Measurements from ENCODE around the gene SESN3.
"Not testable (repeated sequence)": the region's sequence is repeated elsewhere in the genome, so short reads cannot be mapped to it uniquely, and the experiment has no call there.

The SESN3 gene

DNA sequence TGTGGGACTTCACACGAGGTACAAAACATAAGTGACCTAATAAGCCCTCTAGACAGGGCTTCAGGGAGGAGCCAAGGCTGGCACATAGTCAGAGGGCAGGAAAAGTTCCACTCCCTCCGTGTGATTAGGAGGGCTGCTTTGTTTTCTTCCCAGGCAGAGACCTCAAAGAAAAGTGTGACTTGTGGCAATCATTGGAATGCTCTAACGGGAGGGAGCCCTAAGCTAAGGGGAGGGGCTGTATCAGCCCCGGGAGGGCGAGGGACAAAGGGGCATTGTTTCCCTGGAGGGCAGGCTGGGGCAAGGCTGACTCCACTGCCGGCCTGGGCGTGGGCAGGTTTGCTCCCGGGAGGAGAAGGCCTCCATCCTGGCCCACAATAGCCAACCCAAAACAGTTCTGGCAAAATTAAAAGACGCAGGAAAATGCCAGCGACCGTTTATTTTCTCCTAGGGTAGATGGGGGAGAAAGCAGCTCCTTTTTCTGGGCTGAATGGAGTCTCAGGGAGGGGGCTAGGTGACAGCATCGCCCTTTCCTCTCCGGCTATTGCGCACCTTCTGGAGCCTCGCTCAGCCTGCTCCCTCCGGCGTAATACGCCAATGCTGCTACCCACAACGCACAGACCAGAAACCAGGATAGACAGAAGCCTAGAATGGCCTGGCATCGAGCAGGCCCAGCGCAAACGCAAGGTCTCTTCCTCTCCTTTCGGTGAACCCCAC is 81.2 kb downstream of the SESN3 start:
- no peak for DNase-seq

DNA sequence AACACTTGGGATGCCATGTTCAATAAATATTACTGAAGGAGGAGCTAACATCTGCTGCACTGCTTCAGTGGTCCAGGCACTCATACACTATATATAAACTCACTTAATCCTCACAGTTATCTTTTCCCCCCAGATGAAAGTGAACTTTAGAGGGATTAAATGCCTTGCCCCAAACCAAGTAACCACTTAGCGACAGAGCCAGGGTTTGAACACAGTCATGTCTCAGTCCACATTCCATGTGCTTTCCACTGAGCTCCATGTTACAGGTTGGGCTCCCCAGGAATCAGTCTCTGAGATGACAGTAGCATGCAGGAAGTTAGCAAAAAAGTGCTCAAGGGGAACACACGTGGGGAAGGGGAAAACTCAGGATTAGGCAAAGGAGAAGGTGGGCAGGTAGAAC is 82.1 kb downstream of the SESN3 start:
- no peak for DNase-seq

DNA sequence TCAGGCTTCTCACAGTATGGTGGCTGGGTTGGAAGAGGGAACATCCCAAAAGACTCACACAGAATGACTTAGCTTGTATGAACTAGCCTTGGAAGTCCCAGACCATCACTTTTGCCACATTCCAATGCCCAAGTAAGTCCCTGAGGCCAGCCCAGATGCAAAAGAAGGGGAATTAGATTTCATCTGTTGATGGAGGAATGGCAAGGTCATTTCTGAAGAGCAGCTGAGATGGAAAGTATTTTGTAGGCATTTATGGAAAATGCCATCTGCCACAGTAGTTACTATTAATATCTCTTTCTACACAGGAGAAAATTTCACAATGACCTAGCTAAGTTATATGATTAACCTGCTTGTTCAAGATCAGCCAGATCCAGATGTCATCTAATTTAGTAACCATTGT is 82.6 kb downstream of the SESN3 start:
- no peak for DNase-seq

DNA sequence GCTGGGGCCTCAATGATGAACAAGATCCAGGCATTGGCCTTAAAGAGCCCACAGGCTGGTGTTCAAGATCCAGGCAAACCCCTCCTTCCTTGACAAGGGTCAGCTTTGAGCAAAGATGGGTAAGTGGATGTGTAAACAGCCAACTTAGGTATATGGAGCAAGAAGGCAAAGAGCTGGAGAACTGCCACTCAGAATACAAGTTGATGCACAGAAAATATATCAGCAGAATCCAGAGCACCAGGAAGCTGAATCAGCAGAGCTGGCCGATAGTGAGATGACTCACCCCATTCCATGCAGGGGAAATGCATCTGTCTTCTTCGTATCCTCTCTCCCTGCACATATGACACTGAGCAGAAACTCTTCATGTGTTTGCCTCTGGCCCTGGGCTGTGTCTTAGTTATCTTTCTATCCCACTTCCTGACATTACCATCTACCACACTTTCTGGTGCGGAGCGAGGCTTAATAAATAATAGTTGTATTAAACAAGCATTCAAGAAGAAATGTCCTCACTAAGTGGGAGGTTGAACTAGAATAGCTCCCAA is 83.6 kb downstream of the SESN3 start:
- DNase-seq: peak; percentile 40

DNA sequence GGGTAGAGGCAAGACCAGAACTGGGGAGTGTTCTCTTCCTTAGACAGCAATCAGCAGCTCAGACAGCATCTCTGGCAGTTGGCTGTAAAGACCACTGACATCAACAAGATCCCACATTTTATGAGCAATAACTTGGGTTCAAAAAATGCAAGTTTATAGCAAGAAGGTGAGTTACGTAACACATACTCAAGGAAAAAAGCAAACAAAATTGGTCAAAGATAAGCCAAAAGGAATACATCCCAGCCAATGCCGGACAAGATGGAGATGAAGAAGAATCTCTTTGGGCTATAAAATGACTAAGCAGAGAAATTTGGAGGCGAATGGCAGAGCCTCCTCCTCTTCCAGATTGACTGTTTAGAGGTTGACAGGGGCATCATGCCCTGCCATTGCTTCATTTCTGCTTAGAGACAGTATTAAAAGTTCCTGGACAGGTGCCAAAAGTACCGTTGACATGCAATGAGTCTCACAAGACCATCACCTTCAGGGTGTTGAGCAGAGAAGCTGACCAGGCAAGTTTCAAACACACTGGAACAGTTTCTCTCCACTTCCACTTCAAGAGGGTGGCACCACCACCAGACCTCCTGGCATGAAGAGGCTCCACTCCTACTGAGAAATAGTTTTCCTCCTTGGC is 85.5 kb downstream of the SESN3 start:
- no peak for DNase-seq

DNA sequence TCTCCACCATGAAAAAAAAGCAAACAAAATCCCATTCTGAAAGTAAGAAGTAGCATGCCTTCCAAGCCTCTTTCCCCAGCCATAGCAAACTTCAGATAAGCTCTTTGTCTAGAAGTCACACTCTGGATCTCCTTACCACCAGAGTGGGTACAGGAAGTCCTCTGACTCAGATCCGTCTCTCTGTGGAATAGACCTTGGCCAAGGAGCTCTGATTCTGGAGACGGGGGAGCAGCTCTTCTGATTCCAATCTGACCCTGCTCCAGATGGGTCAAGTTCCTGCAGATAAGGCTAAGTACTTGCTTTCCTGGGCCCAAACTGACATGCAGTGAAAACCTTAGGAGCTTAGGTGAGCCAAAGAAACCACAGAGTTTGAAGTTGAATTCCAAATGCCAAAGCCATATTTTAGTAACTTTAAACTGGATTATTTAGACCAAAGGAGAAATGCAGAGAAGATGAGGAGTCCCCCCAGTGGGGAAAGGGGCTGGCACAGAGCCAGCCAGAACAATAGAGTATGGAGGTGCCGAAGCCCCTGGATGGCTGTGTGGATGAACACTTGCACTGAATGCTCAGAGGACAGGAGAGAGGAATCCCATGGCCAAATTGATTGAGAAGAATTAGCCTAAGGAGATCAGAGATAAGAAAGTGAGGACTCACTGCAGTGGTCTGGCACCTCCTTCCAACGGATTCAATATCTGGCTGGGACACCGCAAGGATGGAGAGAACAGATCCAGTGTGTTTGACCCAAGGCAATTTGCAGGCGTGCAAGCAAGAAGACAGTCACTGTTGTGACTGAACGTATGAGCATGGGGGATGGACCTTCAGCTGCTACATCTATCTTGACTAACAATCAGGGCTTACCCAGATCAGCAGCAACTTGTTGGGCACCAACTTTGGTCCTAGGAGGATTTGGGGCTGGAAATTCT is 86.4 kb downstream of the SESN3 start:
- no peak for DNase-seq

DNA sequence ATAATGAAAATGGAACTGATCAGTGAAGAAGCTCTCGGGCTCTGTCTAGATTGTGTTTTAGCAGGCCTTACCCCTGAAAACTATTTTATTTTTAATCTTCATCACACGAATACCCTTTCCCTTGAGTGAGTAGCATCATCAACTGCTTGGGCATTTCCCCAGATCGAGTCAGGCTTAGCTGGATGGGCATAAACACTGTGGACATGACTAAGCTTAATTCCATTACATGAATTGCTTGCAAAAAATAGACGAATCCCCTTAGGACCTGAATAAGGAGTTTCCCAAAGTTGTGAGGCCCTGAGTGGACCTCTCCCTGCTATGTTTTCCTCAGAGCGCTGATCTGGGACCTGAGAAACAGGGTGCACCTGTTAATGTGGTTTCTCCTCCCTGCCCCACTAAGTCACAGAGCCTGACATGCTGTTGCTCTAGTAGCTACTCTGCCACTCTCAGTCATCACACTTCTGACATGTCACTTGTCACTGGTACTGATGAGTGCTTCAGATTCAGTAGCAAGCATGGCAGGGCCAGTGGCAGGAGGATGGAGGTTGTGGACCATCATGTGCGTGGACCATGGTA is 87.8 kb downstream of the SESN3 start:
- no peak for DNase-seq

DNA sequence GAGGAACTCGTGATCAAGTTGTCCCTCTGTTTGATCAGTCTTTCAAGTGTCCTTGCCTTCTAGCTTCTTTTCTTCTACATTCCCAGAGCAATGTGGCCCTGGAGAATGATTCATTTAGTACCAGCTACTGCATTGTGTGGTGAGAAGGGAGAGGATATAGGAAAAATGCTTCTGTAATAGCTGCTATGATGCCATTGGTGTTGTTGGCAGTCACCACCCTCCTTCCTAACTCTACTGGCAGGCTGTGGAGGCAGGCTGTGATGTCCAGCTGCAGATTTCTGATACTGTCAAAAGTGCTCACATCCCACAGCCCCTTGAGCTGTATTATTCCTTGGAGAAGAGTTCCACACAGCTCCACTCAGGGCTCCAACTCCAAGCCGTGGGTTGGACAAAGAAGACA is 88.6 kb downstream of the SESN3 start:
- DNase-seq: no peak

DNA sequence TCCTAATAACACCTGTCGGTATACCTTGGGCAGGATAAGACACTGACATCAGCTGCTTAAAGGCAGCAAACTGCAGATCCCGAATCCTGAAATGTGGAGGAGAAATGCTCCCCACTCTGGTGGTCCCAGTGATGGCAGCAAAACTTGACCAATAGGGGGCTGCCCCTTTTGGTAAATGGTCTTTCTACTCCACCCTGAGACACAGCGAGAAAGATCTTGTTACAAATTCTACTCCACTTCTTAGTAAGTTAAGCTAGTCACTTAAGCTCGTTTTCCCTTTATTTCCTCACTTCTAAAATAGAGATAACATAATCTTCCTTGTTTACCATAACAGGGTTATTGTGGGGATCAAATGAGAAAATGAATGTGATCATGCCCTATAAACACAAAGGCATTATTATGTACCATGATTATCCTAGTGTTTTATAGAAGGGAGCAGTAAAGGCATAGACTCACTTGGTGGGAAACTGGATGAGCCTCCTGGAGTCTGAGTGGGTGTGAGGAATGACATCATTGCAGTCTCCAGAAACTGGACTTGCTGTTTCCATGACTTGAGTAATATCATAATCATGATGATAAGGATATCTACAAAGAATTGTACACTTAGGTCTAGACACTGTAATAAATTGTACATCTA is 90.5 kb downstream of the SESN3 start:
- no peak for DNase-seq

DNA sequence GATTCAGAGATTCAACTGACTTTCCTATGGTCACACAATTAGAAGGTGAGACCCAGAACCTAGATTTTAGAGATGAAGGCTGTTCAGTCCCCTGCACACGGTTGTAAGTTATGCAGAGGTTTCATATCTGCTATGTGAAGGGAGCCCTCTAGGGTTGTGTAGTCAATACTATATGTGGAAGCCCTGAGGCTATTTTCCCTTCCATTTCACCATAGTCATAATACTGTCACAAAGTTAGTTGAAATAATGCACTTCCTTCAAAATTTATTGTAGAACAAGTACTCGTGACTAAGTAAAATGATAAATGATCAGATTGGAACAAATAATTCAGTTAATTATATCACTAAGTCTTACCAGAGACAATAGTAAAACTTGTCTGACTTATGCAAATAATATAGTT is 92.6 kb downstream of the SESN3 start:
- no peak for DNase-seq

DNA sequence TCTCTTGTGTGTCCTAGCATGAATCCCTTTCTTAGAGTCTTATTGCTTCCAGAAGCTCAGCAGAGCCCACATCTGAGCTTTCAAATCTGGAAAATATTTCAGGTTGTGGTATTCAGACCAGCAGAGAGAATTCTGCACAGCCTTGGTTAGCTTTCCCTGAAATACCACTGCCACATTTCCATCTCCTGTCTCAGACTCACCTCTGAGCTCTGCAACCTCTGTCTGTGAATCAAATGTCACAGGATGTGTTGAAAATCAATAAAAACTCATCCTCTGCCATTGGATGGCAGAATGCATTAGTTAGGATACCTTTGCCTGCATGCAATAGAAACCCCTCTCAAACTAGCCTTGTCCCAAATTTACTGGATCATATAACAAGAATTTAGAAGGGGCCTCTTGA is 93.7 kb downstream of the SESN3 start:
- DNase-seq: no peak

DNA sequence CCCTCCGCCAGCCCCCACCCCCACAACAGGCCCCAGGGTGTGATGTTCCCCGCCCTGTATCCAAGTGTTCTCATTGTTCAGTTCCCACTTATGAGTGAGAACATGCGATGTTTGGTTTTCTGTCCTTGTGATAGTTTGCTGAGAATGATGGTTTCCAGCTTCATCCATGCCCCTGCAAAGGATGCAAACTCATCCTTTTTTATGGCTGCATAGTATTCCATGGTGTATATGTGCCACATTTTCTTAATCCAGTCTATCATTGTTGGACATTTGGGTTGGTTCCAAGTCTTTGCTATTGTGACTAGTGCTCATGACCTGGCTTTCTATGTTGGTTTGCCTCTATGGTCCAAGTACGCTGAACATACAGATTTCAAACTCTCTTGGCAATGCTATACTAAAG is 94.3 kb downstream of the SESN3 start:
- not testable (repeated sequence) for DNase-seq

DNA sequence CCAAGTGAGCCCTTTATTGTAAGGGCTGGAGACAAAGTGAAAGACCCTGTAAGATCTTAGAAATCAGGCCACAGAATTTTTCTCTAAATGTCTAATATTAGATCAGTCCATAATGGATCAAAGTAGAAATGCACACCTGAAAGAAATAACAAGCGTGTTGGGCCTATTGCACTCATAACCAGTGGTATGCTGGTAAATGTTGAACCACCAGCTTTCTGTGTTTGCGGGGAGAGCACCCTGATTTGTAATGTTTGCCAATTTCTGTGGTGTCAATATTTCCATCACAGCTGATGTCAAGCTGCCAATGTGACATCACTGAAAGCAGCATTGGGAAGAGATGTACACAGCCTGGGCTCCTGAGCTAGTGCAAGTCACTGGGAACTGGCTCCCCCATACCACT is 95.1 kb downstream of the SESN3 start:
- DNase-seq: no peak

DNA sequence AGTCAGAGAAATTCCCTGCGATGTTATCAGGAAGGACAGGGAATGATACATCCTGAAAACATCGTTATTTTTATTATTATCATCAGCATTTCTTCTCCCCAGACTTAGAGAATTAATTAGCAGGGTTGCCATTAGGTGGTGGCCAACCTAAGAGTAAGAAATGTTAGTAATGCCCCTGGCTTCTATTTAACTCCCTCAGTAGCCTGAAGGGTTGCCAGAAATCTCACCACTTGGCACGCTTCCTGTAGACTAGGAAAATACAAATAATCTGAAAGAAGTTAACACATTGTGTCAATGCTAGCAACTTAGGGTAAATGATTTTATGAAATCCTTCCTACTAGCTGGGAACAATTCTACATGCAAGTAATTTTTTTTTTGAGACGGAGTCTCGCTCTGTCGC is 95.8 kb downstream of the SESN3 start:
- no peak for DNase-seq

DNA sequence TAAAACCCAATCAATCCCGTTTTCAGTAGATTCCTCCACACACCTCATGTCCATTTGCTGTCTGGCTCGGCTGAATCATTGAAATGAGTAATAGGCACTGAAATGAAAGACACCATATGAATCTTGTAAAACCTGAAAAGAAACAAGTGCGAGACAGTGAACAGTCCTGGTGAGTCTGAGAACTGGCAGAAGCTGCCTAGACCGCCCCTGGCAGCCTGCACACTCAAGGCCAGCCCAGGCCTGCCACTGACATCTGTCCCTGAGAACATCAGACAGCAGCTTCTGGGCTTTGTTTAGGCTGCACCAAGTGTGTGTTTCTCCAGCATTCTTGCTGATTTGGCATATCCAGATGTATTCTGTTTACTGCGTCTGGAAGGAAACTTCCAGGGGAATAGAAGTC is 96.5 kb downstream of the SESN3 start:
- DNase-seq: no peak

DNA sequence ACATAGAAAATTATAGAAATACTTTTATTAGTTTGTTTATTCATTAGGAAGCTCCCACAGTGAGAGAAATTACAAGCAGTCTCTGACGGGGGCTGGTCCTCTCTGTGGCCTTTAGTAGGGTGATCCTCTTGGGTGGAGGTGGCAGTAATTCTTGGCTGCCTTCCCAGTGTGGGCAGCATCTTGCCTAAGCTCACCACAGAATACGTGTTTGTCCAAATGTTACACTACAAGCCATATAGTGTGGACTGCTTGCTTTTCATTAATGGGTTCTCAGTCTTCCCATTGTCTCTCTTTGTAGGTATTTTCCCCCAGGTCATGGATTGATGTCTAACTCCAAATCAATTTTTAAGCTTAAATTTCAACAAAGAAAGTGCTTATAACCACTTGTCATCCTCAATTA is 98.0 kb downstream of the SESN3 start:
- no peak for DNase-seq

DNA sequence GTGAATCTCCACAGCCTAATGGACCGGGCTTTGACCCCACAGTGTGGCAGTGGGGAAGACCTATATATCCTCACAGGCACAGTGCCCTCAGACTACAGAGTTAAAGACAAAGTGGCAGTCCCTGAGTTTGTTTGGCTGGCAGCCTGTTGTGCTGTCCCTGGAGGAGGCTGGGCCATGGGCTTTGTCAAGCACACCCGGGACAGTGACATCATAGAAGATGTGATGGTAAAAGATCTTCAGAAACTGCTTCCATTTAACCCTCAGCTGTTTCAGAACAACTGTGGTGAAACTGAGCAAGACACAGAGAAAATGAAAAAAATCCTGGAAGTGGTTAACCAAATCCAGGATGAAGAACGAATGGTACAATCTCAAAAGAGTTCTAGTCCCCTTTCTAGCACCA is 102.4 kb downstream of the SESN3 start:
- DNase-seq: no peak

DNA sequence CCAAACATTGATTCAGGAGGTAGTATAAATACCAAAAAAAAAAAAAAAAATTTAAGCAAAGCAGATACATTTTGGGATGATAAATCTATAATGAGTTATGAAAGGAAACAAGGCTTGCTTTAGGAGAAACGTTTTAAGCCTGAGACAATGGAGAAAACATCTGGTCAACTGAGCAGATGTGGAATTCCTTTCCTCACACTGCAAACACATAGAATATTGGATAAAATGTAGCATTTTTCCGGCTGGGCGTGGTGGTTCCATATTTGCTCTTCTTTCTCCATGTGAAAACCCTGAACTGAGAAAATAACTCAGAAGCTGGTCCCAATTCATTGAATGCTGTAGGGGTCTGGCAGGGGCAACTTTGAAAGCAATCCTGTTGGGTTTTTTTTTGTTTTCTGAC is 107.4 kb downstream of the SESN3 start:
- DNase-seq: no peak

DNA sequence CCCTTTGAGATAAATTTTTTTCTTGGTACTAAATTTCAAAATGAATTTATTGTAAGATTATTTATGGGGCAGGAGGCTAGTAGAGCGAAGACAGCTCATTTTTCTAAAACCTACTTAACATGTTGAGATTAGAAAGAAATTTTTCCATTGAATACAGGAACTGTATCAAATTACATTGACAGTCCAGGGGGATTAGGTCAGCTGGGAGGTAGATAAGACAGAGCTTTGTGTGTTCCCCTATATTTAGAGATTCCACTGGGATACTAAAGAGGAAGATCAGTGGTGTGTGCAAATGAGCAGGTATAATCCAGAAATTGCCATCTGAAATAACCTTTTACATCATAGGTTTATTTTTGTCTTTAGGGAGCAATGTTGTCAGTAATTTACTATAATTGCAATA is 109.3 kb downstream of the SESN3 start:
- DNase-seq: no peak

DNA sequence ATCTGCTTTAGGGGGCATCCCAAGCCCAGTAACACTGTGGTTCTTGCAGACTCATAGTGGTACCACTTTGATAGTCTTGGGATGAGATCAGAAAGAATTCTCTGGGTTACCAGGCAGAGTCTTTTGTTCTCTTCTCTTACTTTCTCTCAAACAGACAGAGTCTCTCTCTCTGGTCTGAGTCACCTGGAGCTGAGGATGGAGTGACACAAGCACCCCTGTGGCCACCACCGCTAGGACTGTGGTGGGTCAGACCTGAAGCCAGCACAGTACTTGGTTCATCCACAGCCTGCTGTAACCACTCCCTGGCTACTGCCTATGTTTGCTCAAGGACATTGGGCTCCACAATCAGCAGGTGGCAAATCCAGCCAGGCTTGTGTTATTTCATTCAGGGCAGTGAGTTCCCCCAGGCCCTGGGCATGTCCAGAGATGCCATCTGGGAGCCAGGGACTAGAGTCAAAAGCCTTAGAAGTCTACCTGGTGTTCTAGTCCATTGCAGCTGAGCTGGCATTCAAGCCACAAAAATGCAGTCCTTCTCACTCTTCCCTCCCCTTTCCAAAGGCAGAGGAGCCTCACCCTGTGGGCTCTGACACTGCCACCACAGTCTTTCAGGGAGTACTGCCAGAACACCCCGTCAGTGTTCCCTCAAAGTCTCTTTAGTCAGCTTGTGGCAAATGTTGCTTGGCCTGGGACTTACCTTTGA is 111.5 kb downstream of the SESN3 start:
- no peak for DNase-seq

DNA sequence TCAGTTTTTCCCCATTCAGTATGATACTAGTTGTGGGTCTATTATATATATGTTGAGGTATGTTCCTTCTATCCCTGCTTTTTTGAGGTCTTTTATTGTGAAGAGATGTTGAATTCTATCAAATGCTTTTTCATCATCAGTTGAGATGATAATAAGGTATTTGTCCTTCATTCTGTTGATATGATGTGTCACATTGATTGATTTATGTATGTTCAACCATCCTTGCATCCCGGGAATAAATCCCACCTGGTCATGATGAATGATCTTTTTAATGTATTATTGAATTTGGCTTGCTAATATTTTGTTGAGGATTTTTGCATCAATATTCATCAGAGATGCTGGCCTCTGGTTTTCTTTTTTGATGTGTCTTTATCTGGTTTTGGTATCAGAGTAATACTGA is 115.4 kb downstream of the SESN3 start:
- DNase-seq: no peak

Measured in CD4-positive, alpha-beta T cell treated with Interleukin-6 for 4 hours (primary cell).